ENCODE results near the gene PTPRN2.

GRCh38 chr7:158009886-158010285, 577.7 kb downstream of the PTPRN2 start:
- TF ChIP-seq POLR2AphosphoS5 (IDR thresholded peaks at IDR 0.05; ENCODE audit: low read depth, low read length): no peak
- no peak for TF ChIP-seq POLR2A (IDR thresholded peaks at IDR 0.05; ENCODE audit: borderline replicate concordance, extremely low read depth, insufficient read depth, insufficient read length)
- TF ChIP-seq CTCF (IDR thresholded peaks at IDR 0.05 in 2 of 3, conservative IDR thresholded peaks at IDR 0.05 in 1 of 3; ENCODE audit: borderline replicate concordance in 1 of 3, insufficient read depth in 1 of 3, low read depth in 2 of 3, low read length in 2 of 3): no peak
